ENCODE measurements around the gene OR14I1.

DNA sequence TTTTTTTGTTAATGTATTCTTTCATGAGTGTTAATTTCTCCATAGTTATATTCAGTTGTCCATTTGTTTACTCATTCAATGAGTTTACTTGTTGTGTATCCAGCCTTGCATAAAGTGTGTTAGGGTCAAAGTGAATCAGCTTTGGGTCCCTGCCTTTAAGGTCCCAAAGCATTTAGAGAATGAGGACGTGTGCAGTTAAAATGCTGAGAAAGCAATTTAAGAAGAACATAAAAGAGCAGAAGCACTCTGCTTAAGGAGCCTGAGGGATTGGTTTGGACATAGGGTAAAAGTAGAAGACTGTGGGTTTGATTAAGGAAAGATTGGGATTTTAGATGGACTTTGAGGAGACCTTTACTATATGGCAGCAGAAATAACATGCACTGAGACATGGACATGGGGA, 3.5 kb downstream of the OR14I1 start:
- TF ChIP-seq, protein P1, sequence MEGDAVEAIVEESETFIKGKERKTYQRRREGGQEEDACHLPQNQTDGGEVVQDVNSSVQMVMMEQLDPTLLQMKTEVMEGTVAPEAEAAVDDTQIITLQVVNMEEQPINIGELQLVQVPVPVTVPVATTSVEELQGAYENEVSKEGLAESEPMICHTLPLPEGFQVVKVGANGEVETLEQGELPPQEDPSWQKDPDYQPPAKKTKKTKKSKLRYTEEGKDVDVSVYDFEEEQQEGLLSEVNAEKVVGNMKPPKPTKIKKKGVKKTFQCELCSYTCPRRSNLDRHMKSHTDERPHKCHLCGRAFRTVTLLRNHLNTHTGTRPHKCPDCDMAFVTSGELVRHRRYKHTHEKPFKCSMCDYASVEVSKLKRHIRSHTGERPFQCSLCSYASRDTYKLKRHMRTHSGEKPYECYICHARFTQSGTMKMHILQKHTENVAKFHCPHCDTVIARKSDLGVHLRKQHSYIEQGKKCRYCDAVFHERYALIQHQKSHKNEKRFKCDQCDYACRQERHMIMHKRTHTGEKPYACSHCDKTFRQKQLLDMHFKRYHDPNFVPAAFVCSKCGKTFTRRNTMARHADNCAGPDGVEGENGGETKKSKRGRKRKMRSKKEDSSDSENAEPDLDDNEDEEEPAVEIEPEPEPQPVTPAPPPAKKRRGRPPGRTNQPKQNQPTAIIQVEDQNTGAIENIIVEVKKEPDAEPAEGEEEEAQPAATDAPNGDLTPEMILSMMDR (IDR thresholded peaks at IDR 0.05): no peak
- no peak for TF ChIP-seq POLR2A (IDR thresholded peaks at IDR 0.05)
